ENCODE results near the gene LRRN2. TPM values are rescaled to one million over a fixed set of nuclear protein-coding genes. Genes with fewer than 3 reads are reported as not detected.
A peak's percentile ranks its signal among the peaks of the same experiment; 100 is the strongest.

The LRRN2 gene
- total RNA-seq, 1 donor from 2014 or later = 6.5 TPM

- Histone ChIP-seq H3K4me3 (no peak overlapping the region), H3K36me3 (no peaks in the 10 kb centered on the region), H3K4me1 (peaks cover 0 to 3% of the 10 kb centered on the region in 2 donors), H3K27me3 (no peaks in the 10 kb centered on the region), H3K9me3 (no peaks in the 10 kb centered on the region), H3K27ac (no peak overlapping the region)
- no peak for TF ChIP-seq CTCF (IDR thresholded peaks at IDR 0.05)
- DNase-seq (ENCODE audit: low spot score in 2 of 2) = no peak
- intact Hi-C loops (cut with DNase I) = no loop called here
These were observed 104.7 kb downstream of the LRRN2 start for GRCh38 chr1:204580862-204581261.

DNA sequence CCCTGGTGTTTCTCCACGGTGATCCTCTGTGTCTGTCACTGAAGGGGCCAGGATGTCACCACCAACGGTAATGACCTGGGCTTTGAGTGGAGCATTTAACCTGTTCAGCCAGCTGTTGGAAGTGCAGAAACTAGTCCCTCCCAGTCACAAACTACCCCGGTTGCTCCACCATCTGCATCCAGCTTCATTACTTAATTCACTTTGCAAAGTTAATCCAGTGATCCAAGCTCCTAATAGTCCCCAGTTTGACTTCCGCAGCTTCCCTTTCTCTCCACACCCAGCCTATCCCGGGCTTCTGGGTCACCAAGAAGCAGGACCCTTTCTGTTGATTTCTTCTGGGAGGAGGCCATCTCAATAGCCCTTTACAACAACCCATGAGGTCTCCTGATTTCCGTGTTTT lies 105.9 kb downstream of the LRRN2 start:
- no peak overlapping the region for H3K4me3 ChIP-seq
- H3K9me3 ChIP-seq = no peaks in the 10 kb centered on the region
- H3K4me1 ChIP-seq = peaks cover 0 to 3% of the 10 kb centered on the region in 2 donors
- no peak overlapping the region for H3K27ac ChIP-seq
- TF ChIP-seq CTCF (IDR thresholded peaks at IDR 0.05) = no peak
- DNase-seq (ENCODE audit: low spot score in 2 of 2) = no peak
- intact Hi-C loops (cut with DNase I) = no loop called here
- no peaks in the 10 kb centered on the region for H3K27me3 ChIP-seq
- no peaks in the 10 kb centered on the region for H3K36me3 ChIP-seq

DNA sequence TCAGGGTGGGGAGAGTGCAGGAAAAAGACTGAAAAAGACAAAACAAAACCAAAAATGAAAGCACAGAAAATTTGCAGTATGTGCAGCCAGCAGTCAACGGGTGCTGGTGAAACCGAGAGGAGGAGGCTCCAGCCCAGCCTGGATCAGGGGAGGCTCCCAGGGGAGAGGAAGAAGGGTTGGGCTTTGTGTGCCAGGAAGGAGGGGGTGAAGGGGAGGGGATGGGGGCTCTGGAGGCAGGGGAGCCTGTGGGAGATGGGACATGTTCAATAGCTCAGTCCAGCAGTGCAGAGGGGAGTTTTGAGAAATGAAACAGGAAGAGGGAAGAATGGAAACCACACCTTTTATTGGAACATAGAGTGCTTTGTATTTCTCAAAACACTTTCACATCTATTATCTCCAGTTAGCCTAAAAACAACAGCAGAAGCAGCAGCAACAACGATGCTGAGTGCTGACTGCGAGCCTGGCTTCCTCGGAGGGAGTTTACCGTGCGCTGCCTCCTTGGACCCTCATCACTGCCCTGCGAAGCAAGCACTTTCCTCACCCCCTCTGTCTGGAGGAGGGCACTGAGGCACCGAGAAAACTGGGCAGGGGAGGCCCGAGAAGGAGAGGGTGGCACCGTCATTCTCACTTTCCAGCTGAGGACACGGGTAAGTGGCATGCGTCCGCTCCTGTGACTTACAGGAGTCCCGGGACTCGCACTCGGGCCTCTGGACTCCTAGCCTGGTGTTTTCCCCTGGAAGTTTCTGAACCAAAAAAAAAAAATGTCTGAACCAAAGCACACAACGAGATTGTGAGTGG lies 106.5 kb downstream of the LRRN2 start:
- H3K27ac ChIP-seq = no peak overlapping the region
- peaks cover 0 to 3% of the 10 kb centered on the region in 2 donors for H3K4me1 ChIP-seq
- H3K4me3 ChIP-seq = peak overlapping the region in 1 of 2 donors; percentile 49

GRCh38 chr1:204577794-204578478 lies 107.6 kb downstream of the LRRN2 start:
- no peak overlapping the region for H3K27ac ChIP-seq
- intact Hi-C loops (cut with DNase I) = no loop called here

More for the DNA sequence above, 106.5 kb downstream of the LRRN2 start:
- DNase-seq (ENCODE audit: low spot score in 2 of 2) = no peak
- intact Hi-C loops (cut with DNase I) = no loop called here
- no peaks in the 10 kb centered on the region for H3K36me3 ChIP-seq
- no peak for TF ChIP-seq CTCF (IDR thresholded peaks at IDR 0.05)
- no peaks in the 10 kb centered on the region for H3K9me3 ChIP-seq
- H3K27me3 ChIP-seq = no peaks in the 10 kb centered on the region

GRCh38 chr1:204576422-204576821 lies 109.1 kb downstream of the LRRN2 start:
- H3K27me3 ChIP-seq = no peaks in the 10 kb centered on the region
- no peak overlapping the region for H3K27ac ChIP-seq
- no peak for TF ChIP-seq CTCF (IDR thresholded peaks at IDR 0.05)
- intact Hi-C loops (cut with DNase I) = no loop called here
- no peak for DNase-seq (ENCODE audit: low spot score in 2 of 2)
- no peaks in the 10 kb centered on the region for H3K9me3 ChIP-seq
- H3K4me1 ChIP-seq = peaks cover 0 to 3% of the 10 kb centered on the region in 2 donors
- no peak overlapping the region for H3K4me3 ChIP-seq
- no peaks in the 10 kb centered on the region for H3K36me3 ChIP-seq

More at GRCh38 chr1:204577794-204578478, 107.6 kb downstream of the LRRN2 start:
- H3K36me3 ChIP-seq = no peaks in the 10 kb centered on the region
- H3K9me3 ChIP-seq = no peaks in the 10 kb centered on the region
- no peak overlapping the region for H3K4me3 ChIP-seq
- H3K27me3 ChIP-seq = no peaks in the 10 kb centered on the region
- H3K4me1 ChIP-seq = peaks cover 0 to 3% of the 10 kb centered on the region in 2 donors
- TF ChIP-seq CTCF (IDR thresholded peaks at IDR 0.05) = no peak
- DNase-seq (ENCODE audit: low spot score in 2 of 2) = no peak

Data from ascending aorta (tissue), 2 donors.